Prostate gland (tissue), 2 donors: ENCODE measurements around the gene SPINK1.

Experiments used
- POLR2A ChIP-seq: fragments of 450-650 bp; IDR thresholded peaks from one replicate; pipeline ENCODE4 v1.6.1; 2016; ENCODE audit warnings: antibody characterized with exemption, mild to moderate bottlenecking
- POLR2AphosphoS5 ChIP-seq: sonication (generic); formaldehyde crosslinking; IDR thresholded peaks from one replicate; pipeline ENCODE4 v1.6.1; 2017; ENCODE audit warnings: antibody characterized with exemption
- TF ChIP-seq, protein P1 (sequence below), 4 experiments: fragments of 200-600 bp in 2 of 4; fragments of 450-650 bp in 2 of 4; sonication (generic) in 2 of 4; IDR thresholded peaks; 1 replicate in 3 of 4; 2 replicates in 1 of 4; pipeline ENCODE4 v1.5.1; 2016 to 2019; ENCODE audit warnings: antibody characterized with exemption in 4 of 4, mild to moderate bottlenecking in 2 of 4, moderate library complexity in 2 of 4

DNA sequence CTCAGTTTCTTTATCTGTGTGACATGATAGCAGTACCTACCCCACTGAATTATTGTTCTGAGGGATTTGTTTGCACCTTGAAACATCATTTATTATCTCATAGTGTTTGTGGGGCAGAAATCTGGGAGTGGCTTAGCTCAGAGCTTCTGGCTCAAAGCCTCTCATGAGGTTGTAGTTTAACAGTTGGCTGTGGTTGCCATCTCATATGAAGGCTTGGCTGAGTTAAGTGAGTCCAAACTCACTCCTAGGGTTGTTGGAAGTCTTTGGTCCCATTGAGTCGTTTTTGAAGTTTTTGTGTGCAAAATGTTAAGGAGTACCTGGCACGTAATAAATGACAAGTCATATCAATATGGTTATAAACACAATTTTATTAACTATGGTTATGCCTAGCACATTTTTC lies 45.3 kb downstream of the SPINK1 start:
- TF ChIP-seq, protein P1, sequence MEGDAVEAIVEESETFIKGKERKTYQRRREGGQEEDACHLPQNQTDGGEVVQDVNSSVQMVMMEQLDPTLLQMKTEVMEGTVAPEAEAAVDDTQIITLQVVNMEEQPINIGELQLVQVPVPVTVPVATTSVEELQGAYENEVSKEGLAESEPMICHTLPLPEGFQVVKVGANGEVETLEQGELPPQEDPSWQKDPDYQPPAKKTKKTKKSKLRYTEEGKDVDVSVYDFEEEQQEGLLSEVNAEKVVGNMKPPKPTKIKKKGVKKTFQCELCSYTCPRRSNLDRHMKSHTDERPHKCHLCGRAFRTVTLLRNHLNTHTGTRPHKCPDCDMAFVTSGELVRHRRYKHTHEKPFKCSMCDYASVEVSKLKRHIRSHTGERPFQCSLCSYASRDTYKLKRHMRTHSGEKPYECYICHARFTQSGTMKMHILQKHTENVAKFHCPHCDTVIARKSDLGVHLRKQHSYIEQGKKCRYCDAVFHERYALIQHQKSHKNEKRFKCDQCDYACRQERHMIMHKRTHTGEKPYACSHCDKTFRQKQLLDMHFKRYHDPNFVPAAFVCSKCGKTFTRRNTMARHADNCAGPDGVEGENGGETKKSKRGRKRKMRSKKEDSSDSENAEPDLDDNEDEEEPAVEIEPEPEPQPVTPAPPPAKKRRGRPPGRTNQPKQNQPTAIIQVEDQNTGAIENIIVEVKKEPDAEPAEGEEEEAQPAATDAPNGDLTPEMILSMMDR (IDR thresholded peaks at IDR 0.05), result no peak
- TF ChIP-seq POLR2A (no peak), POLR2AphosphoS5 (no peak)
